Activated CD4-positive, alpha-beta T cell treated with anti-CD3 and anti-CD28 coated beads, Interleukin-10, Interleukin-2, amounts not matched to agents 100 ng/mL and 50 ng/mL, durations not matched to agents 16 hours and 8 hours (primary cell): Measurements from ENCODE around the gene GSK3B.

Source experiments
- DNase-seq: peaks from one replicate; pipeline ENCODE4 v3.0.0-alpha.2; 2020

The GSK3B gene

GRCh38 chr3:120093911-120094775 lies at the start of gene GSK3B:
GSK3B (minus strand) TSS chr3:120094447; CDS start chr3:120093434, 1,013 bp downstream.
- peak; percentile 81 for DNase-seq

GRCh38 chr3:120143676-120144075 lies 49.4 kb upstream of the GSK3B start:
- DNase-seq = no peak

- no peak for DNase-seq
Measured at GRCh38 chr3:120142236-120142635, 48.0 kb upstream of the GSK3B start.

- DNase-seq = no peak
Measured at GRCh38 chr3:120140098-120140742, 46.0 kb upstream of the GSK3B start.

- DNase-seq = no peak
Measured at GRCh38 chr3:120139140-120139539, 44.9 kb upstream of the GSK3B start.

- DNase-seq = no peak
Measured at GRCh38 chr3:120137548-120137947, 43.3 kb upstream of the GSK3B start.

GRCh38 chr3:120130656-120131055 lies 36.4 kb upstream of the GSK3B start:
- no peak for DNase-seq

- DNase-seq = no peak
Measured at GRCh38 chr3:120129718-120130513, 35.7 kb upstream of the GSK3B start.

- no peak for DNase-seq
Measured at GRCh38 chr3:120129051-120129450, 34.8 kb upstream of the GSK3B start.

GRCh38 chr3:120125992-120126391 lies 31.7 kb upstream of the GSK3B start:
- DNase-seq = no peak

- no peak for DNase-seq
Measured at GRCh38 chr3:120119846-120120510, 25.7 kb upstream of the GSK3B start.

- no peak for DNase-seq
Measured at GRCh38 chr3:120114981-120115380, 20.7 kb upstream of the GSK3B start.

- DNase-seq = no peak
Measured at GRCh38 chr3:120114376-120114775, 20.1 kb upstream of the GSK3B start.

GRCh38 chr3:120113128-120114116 lies 19.2 kb upstream of the GSK3B start:
- DNase-seq = no peak

- no peak for DNase-seq
Measured at GRCh38 chr3:120111898-120112297, 17.7 kb upstream of the GSK3B start.

- no peak for DNase-seq
Measured at GRCh38 chr3:120103276-120103675, 9.0 kb upstream of the GSK3B start.

- no peak for DNase-seq
Measured at GRCh38 chr3:120102674-120103073, 8.4 kb upstream of the GSK3B start.

GRCh38 chr3:120102232-120102631 lies 8.0 kb upstream of the GSK3B start:
- DNase-seq = no peak

- DNase-seq = no peak
Measured at GRCh38 chr3:120101624-120102023, 7.4 kb upstream of the GSK3B start.

GRCh38 chr3:120100711-120101110 lies 6.5 kb upstream of the GSK3B start:
- DNase-seq = no peak

- no peak for DNase-seq
Measured at GRCh38 chr3:120098710-120099109, 4.5 kb upstream of the GSK3B start.

- DNase-seq = no peak
Measured at GRCh38 chr3:120095979-120096426, 1.8 kb upstream of the GSK3B start.
